ENCODE results near the gene KRT83. TPM values are rescaled to one million over a fixed set of nuclear protein-coding genes. Genes with fewer than 3 reads are reported as not detected.

Gene KRT83
- total RNA-seq, 2 experiments from 2014 or later: not detected

- TF ChIP-seq CTCF (IDR thresholded peaks at IDR 0.05): no peak
- ATAC-seq (no peak), DNase-seq (no peak)
- ChIA-PET POLR2A (interaction anchor here (0.6 kb wide), 1 partner anchor 222 kb away, joined by 3 read pairs; no protein-coding TSS in a partner anchor), CTCF (interaction anchor here (0.8 to 5.0 kb wide), 2 partner anchors 17 kb away, joined by 3 to 32 read pairs; no protein-coding TSS in a partner anchor)
- Mint-ChIP-seq H3K27me3 (peaks cover 17% of the 10 kb centered on the region), H3K4me3 (no peak overlapping the region), H3K9me3 (no peaks in the 10 kb centered on the region), H3K27ac (no peak overlapping the region), H3K4me1 (ENCODE audit: low read depth) (no peaks in the 10 kb centered on the region), H3K36me3 (ENCODE audit: low read depth) (no peaks in the 10 kb centered on the region)
- intact Hi-C loops (cut with micrococcal nuclease): no loop called here
Measured at GRCh38 chr12:52296572-52297215, 24.5 kb downstream of the KRT83 start.

DNA sequence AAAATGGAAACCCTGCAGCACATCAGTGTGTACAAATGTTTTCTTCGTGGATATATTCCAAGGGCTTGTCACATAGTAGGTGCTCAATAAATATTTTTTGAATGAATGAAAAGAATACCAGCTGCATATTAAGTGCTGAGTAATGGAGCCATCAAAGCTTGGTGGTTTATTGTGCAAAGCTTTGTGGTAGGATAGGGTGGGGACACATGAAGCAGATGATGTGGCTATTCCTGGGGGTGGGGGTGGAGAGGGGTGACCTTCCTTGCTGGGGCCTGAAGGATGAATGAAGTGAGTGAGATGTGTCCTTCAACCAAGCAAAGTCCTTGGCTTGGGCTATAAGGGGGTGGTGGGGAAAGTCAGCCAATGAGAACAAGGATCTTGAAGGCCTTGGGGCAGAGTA is 25.5 kb downstream of the KRT83 start:
- Mint-ChIP-seq H3K27ac (no peak overlapping the region), H3K9me3 (no peaks in the 10 kb centered on the region), H3K4me3 (no peak overlapping the region), H3K4me1 (ENCODE audit: low read depth) (no peaks in the 10 kb centered on the region), H3K36me3 (ENCODE audit: low read depth) (no peaks in the 10 kb centered on the region), H3K27me3 (peaks cover 21% of the 10 kb centered on the region)
- intact Hi-C loops (cut with micrococcal nuclease): no loop called here
- ATAC-seq (no peak), DNase-seq (no peak)
- ChIA-PET CTCF (interaction anchor here (1.9 to 5.0 kb wide), 3 partner anchors 10 to 16 kb away, joined by 4 to 32 read pairs (median 5); no protein-coding TSS in a partner anchor), POLR2A (no interaction called here)
- no peak for TF ChIP-seq CTCF (IDR thresholded peaks at IDR 0.05)

- ChIA-PET CTCF (interaction anchor here (1.9 to 5.0 kb wide), 3 partner anchors 11 to 15 kb away, joined by 4 to 32 read pairs (median 5); no protein-coding TSS in a partner anchor), POLR2A (no interaction called here)
- peaks cover 21% of the 10 kb centered on the region for H3K27me3 Mint-ChIP-seq
- H3K4me1 Mint-ChIP-seq (ENCODE audit: low read depth): no peaks in the 10 kb centered on the region
- H3K27ac Mint-ChIP-seq: no peak overlapping the region
- no peaks in the 10 kb centered on the region for H3K9me3 Mint-ChIP-seq
- intact Hi-C loops (cut with micrococcal nuclease): no loop called here
- no peaks in the 10 kb centered on the region for H3K36me3 Mint-ChIP-seq (ENCODE audit: low read depth)
- no peak for DNase-seq
- no peak for ATAC-seq
- H3K4me3 Mint-ChIP-seq: no peak overlapping the region
- no peak for TF ChIP-seq CTCF (IDR thresholded peaks at IDR 0.05)
Measured at GRCh38 chr12:52294803-52295202, 26.4 kb downstream of the KRT83 start.

GRCh38 chr12:52293926-52294325 is 27.3 kb downstream of the KRT83 start:
- peaks cover 19% of the 10 kb centered on the region for H3K27me3 Mint-ChIP-seq

More at GRCh38 chr12:52293926-52294325, 27.3 kb downstream of the KRT83 start:
- intact Hi-C loops (cut with micrococcal nuclease): no loop called here
- ChIA-PET CTCF (interaction anchor here (1.0 to 5.0 kb wide), 4 partner anchors 10 to 268 kb away, joined by 3 to 32 read pairs (median 4); no protein-coding TSS in a partner anchor), POLR2A (no interaction called here)
- ATAC-seq (no peak), DNase-seq (no peak)
- no peak for TF ChIP-seq CTCF (IDR thresholded peaks at IDR 0.05)
- H3K27ac Mint-ChIP-seq: no peak overlapping the region
- no peaks in the 10 kb centered on the region for H3K36me3 Mint-ChIP-seq (ENCODE audit: low read depth)
- H3K4me3 Mint-ChIP-seq: no peak overlapping the region
- no peaks in the 10 kb centered on the region for H3K4me1 Mint-ChIP-seq (ENCODE audit: low read depth)
- H3K9me3 Mint-ChIP-seq: no peaks in the 10 kb centered on the region

All from activated CD8-positive, alpha-beta T cell treated with anti-CD3 and anti-CD28 coated beads for 36 hours (primary cell).